T-helper 2 cell (primary cell): ENCODE data around the gene TP53TG5.

Experiments
- DNase-seq, 5 experiments: peaks; one replicate each; pipeline versions ENCODE4 v3.0.0 to v3.0.0-alpha.2; 2012 to 2022

Gene TP53TG5

GRCh38 chr20:45405571-45406259 lies 27.6 kb upstream of the TP53TG5 start:
- no peak for DNase-seq

GRCh38 chr20:45404438-45404837 lies 26.3 kb upstream of the TP53TG5 start:
- DNase-seq = no peak

- DNase-seq = no peak
Observed at GRCh38 chr20:45402946-45403345, 24.8 kb upstream of the TP53TG5 start.

GRCh38 chr20:45400346-45401031 lies 22.4 kb upstream of the TP53TG5 start:
- no peak for DNase-seq

- no peak for DNase-seq
Observed at GRCh38 chr20:45399018-45399417, 20.9 kb upstream of the TP53TG5 start.

- no peak for DNase-seq
Observed at GRCh38 chr20:45395114-45395415, 16.9 kb upstream of the TP53TG5 start.

GRCh38 chr20:45394221-45395113 lies 16.3 kb upstream of the TP53TG5 start:
- no peak for DNase-seq

GRCh38 chr20:45392733-45393132 lies 14.6 kb upstream of the TP53TG5 start:
- no peak for DNase-seq

GRCh38 chr20:45391559-45391958 lies 13.4 kb upstream of the TP53TG5 start:
- DNase-seq = no peak

- no peak for DNase-seq
Observed at GRCh38 chr20:45390931-45391330, 12.8 kb upstream of the TP53TG5 start.

- DNase-seq = no peak
Observed at GRCh38 chr20:45387274-45387673, 9.1 kb upstream of the TP53TG5 start.

GRCh38 chr20:45377269-45377668 lies 856 bp downstream of the TP53TG5 start:
- no peak for DNase-seq

GRCh38 chr20:45374966-45375365 lies 3.2 kb downstream of the TP53TG5 start:
- no peak for DNase-seq

GRCh38 chr20:45374101-45374467 lies 4.0 kb downstream of the TP53TG5 start:
- no peak for DNase-seq

GRCh38 chr20:45373353-45374100 lies 4.6 kb downstream of the TP53TG5 start:
- peak; percentile 73 to 87 (median 82) for DNase-seq

- DNase-seq = no peak
Observed at GRCh38 chr20:45372646-45373352, 5.3 kb downstream of the TP53TG5 start.

- no peak for DNase-seq
Observed at GRCh38 chr20:45372241-45372640, 5.9 kb downstream of the TP53TG5 start.

- no peak for DNase-seq
Observed at GRCh38 chr20:45370571-45371160, 7.5 kb downstream of the TP53TG5 start.

- DNase-seq = peak in 3 of 5 experiments; percentile 12 to 86 (median 56)
Observed at GRCh38 chr20:45368221-45368980, 9.7 kb downstream of the TP53TG5 start.

- no peak for DNase-seq
Observed at GRCh38 chr20:45367126-45367525, 11.0 kb downstream of the TP53TG5 start.

GRCh38 chr20:45366631-45367030 lies 11.5 kb downstream of the TP53TG5 start:
- DNase-seq = no peak
